RPMI7951 (cell line): ENCODE measurements around the gene OR52N2. TPM values are rescaled to one million over a fixed set of nuclear protein-coding genes. Genes with fewer than 3 reads are reported as not detected.

ENCODE experiments used
- total RNA-seq: library from RNA; depleted of rRNA; stranded (reverse); fragments of >200 nt; shearing (Covaris generic); gene quantifications from 2 replicates; pipeline ENCODE4 v1.2.3, GENCODE V29; 2014; rRNA removed

The OR52N2 gene
- total RNA-seq, 1 experiment from 2014 or later: not detected

Other genes starting within 250 kb of the OR52N2 start
- gene OR52B6, start 228.0 kb upstream of the OR52N2 start, total RNA-seq: not detected in 2 replicates
- gene TRIM6, start 212.3 kb upstream of the OR52N2 start, total RNA-seq: 2.3 and 3.1 TPM in 2 replicates
- gene TRIM34, start 183.9 kb upstream of the OR52N2 start, total RNA-seq: 6.4 and 7.1 TPM in 2 replicates
- 14.8 and 17.8 TPM in 2 replicates for gene TRIM5, start 123.8 kb upstream of the OR52N2 start, total RNA-seq
- gene TRIM22, start 119.1 kb upstream of the OR52N2 start, total RNA-seq: 5.5 and 10.1 TPM in 2 replicates
- not detected in 2 replicates for gene OR56B1, start 72.5 kb upstream of the OR52N2 start, total RNA-seq
- gene OR52N4, start 54.7 kb upstream of the OR52N2 start, total RNA-seq: not detected in 2 replicates
- gene OR52N5, start 25.6 kb upstream of the OR52N2 start, total RNA-seq: not detected in 2 replicates
- gene OR52N1, start 17.7 kb upstream of the OR52N2 start, total RNA-seq: not detected in 2 replicates
- not detected in 2 replicates for gene OR52E6, start 33.0 kb downstream of the OR52N2 start, total RNA-seq
- not detected in 2 replicates for gene OR52E8, start 48.8 kb downstream of the OR52N2 start, total RNA-seq
- not detected in 2 replicates for gene OR52E4, start 71.7 kb downstream of the OR52N2 start, total RNA-seq
- not detected in 2 replicates for gene OR52E5, start 84.3 kb downstream of the OR52N2 start, total RNA-seq
- gene OR56A3, start 133.3 kb downstream of the OR52N2 start, total RNA-seq: not detected in 2 replicates
- gene OR56A5, start 159.6 kb downstream of the OR52N2 start, total RNA-seq: not detected in 2 replicates
- gene OR52L1, start 178.1 kb downstream of the OR52N2 start, total RNA-seq: not detected in 2 replicates
- gene OR56A4, start 198.0 kb downstream of the OR52N2 start, total RNA-seq: not detected in 2 replicates
- gene OR56A1, start 221.8 kb downstream of the OR52N2 start, total RNA-seq: not detected in 2 replicates